ENCODE data around the gene RSRP1. TPM values are rescaled to one million over a fixed set of nuclear protein-coding genes. Genes with fewer than 3 reads are reported as not detected.

The RSRP1 gene
- total and polyA plus RNA-seq, 2 of the 13 experiments (the other 11 are each of a cell fraction or from before 2014, with no cell fraction given) = 43.9 to 52.8 TPM

GRCh38 chr1:25222606-25223005 is 24.6 kb downstream of the RSRP1 start:
- 97% methylated on average over 4 of the region's 4 CpGs for WGBS (ENCODE audit: low lambda C conversion rate)
- no peaks in the 10 kb centered on the region for H3K9me3 ChIP-seq (ENCODE audit: low read length)
- H3K4me2 ChIP-seq (ENCODE audit: low read depth, low read length) = no peak overlapping the region
- TF ChIP-seq SNAPC2 (CRISPR knock-in tag; IDR thresholded peaks at IDR 0.05) (no peak), U2AF1 (optimal IDR thresholded peaks at IDR 0.05; ENCODE audit: low read depth, low read length) (no peak), CBX1 (IDR thresholded peaks at IDR 0.05; ENCODE audit: low read depth) (no peak), ATM (IDR thresholded peaks at IDR 0.05; ENCODE audit: borderline replicate concordance) (no peak), TGIF2 (CRISPR knock-in tag; IDR thresholded peaks at IDR 0.05) (no peak), CBX2 (IDR thresholded peaks at IDR 0.05; ENCODE audit: low read depth, low read length) (no peak), CBX2 (CRISPR knock-in tag; IDR thresholded peaks at IDR 0.05; ENCODE audit: low read depth) (no peak), SP140L (CRISPR knock-in tag; IDR thresholded peaks at IDR 0.05; ENCODE audit: borderline replicate concordance) (no peak)
- peaks cover 21% of the 10 kb centered on the region for H3K4me1 ChIP-seq (ENCODE audit: insufficient read depth, low read length)
- DNase-seq (ENCODE audit: low spot score) = no peak
- H3K36me3 ChIP-seq (replicated peaks in 1 of 2; ENCODE audit: control insufficient read depth in 1 of 2, insufficient read depth in 2 of 2, low read length in 2 of 2) = peaks cover 13 to 40% of the 10 kb centered on the region in 2 experiments; a peak in 4 of 5 replicates
- no peak overlapping the region for H3K4me3 ChIP-seq (replicated peaks in 1 of 3; ENCODE audit: insufficient read depth in 1 of 3, low read depth in 2 of 3, low read length in 3 of 3)
- H3K27me3 ChIP-seq (ENCODE audit: control insufficient read depth in 1 of 2, insufficient read depth in 2 of 2, low read length in 2 of 2) = no peaks in the 10 kb centered on the region
- no peak overlapping the region for H3K27ac ChIP-seq (ENCODE audit: extremely low read length, insufficient read depth, low read length)
- CTCF ChIA-PET (ENCODE audit: low intra/inter-chr PET ratio, low total read pairs) = no interaction called here
- BruUV-seq (replicated peaks) = TSS peak; percentile 35
- no peak for FAIRE-seq
- H3K9ac ChIP-seq (ENCODE audit: insufficient read depth, low read depth, low read length) = no peak overlapping the region
- H2AFZ ChIP-seq (ENCODE audit: low read length) = no peak overlapping the region
- POLR2A ChIA-PET = no interaction called here
- no peak for ATAC-seq
- in situ Hi-C loops (cut with HindIII; ENCODE audit: extremely low pct_ligation_motif_present, low pct_unique_long_range_greater_than_20kb) = no loop called here
- intact Hi-C loops (cut with micrococcal nuclease; ENCODE audit: unreplicated experiment) = no loop called here
- H4K20me1 ChIP-seq (ENCODE audit: insufficient read depth, low read length) = no peaks in the 10 kb centered on the region
- no peaks in the 10 kb centered on the region for H3K79me2 ChIP-seq (ENCODE audit: insufficient read depth, low read length)

GRCh38 chr1:25220666-25221065 is 26.6 kb downstream of the RSRP1 start:
- CTCF ChIA-PET (ENCODE audit: low intra/inter-chr PET ratio, low total read pairs) = no interaction called here
- BruUV-seq (replicated peaks) = no TSS peak
- TF ChIP-seq ZNF674 (CRISPR knock-in tag; IDR thresholded peaks at IDR 0.05; ENCODE audit: low read depth) (no peak), ZNF615 (CRISPR knock-in tag; IDR thresholded peaks at IDR 0.05; ENCODE audit: borderline replicate concordance) (no peak), ZNF816 (CRISPR knock-in tag; IDR thresholded peaks at IDR 0.05; ENCODE audit: borderline replicate concordance) (no peak), ELF1 (CRISPR knock-in tag; IDR thresholded peaks at IDR 0.05) (no peak), TCF12 (IDR thresholded peaks at IDR 0.05) (no peak), TCF12 (CRISPR knock-in tag; IDR thresholded peaks at IDR 0.05) (no peak), ZBTB37 (CRISPR knock-in tag; IDR thresholded peaks at IDR 0.05) (no peak), ZNF598 (CRISPR knock-in tag; IDR thresholded peaks at IDR 0.05; ENCODE audit: borderline replicate concordance) (no peak), USF2 (IDR thresholded peaks at IDR 0.05; ENCODE audit: low read depth, low read length) (no peak), USF2 (CRISPR knock-in tag; IDR thresholded peaks at IDR 0.05; ENCODE audit: borderline replicate concordance) (no peak)

More at GRCh38 chr1:25220666-25221065, 26.6 kb downstream of the RSRP1 start:
- Histone ChIP-seq H3K79me2 (ENCODE audit: insufficient read depth, low read length) (no peaks in the 10 kb centered on the region), H3K27me3 (ENCODE audit: control insufficient read depth in 1 of 2, insufficient read depth in 2 of 2, low read length in 2 of 2) (no peaks in the 10 kb centered on the region), H3K4me1 (ENCODE audit: insufficient read depth, low read length) (peaks cover 21% of the 10 kb centered on the region), H3K4me3 (replicated peaks in 1 of 3; ENCODE audit: insufficient read depth in 1 of 3, low read depth in 2 of 3, low read length in 3 of 3) (no peak overlapping the region), H3K4me2 (ENCODE audit: low read depth, low read length) (no peak overlapping the region), H4K20me1 (ENCODE audit: insufficient read depth, low read length) (no peaks in the 10 kb centered on the region), H2AFZ (ENCODE audit: low read length) (no peak overlapping the region), H3K36me3 (replicated peaks in 1 of 2; ENCODE audit: control insufficient read depth in 1 of 2, insufficient read depth in 2 of 2, low read length in 2 of 2) (peaks cover 9 to 25% of the 10 kb centered on the region in 2 experiments; a peak in 4 of 5 replicates), H3K9ac (ENCODE audit: insufficient read depth, low read depth, low read length) (no peak overlapping the region), H3K27ac (ENCODE audit: extremely low read length, insufficient read depth, low read length) (no peak overlapping the region), H3K9me3 (ENCODE audit: low read length) (no peaks in the 10 kb centered on the region)
- intact Hi-C loops (cut with micrococcal nuclease; ENCODE audit: unreplicated experiment) (no loop called here), in situ Hi-C loops (cut with HindIII; ENCODE audit: extremely low pct_ligation_motif_present, low pct_unique_long_range_greater_than_20kb) (no loop called here)
- ATAC-seq = no peak
- POLR2A ChIA-PET = interaction anchor here (0.7 to 1.0 kb wide), 2 partner anchors 12 to 27 kb away, joined by 4 read pairs; partner anchors contain the start of genes RSRP1 and SYF2
- 100% methylated on average over 3 of the region's 3 CpGs for WGBS (ENCODE audit: low lambda C conversion rate)
- no peak for FAIRE-seq
- no peak for DNase-seq (ENCODE audit: low spot score)
